HG03457 (cell line): ENCODE measurements around the gene CLEC19A.

Source experiments
- ATAC-seq: cut with Tn5 transposase; IDR thresholded peaks from one replicate; pipeline ENCODE4 v1.9.1; 2021; ENCODE audit warnings: moderate number of reproducible peaks; ENCODE audit not compliant: unreplicated experiment

CLEC19A gene

GRCh38 chr16:19284207-19284606, 1.3 kb upstream of the CLEC19A start:
- ATAC-seq, result no peak

- ATAC-seq, result no peak
Measured at GRCh38 chr16:19286827-19287226, 1.3 kb downstream of the CLEC19A start.

- no peak for ATAC-seq
Measured at GRCh38 chr16:19287241-19287640, 1.7 kb downstream of the CLEC19A start.

- no peak for ATAC-seq
Measured at GRCh38 chr16:19288872-19289799, 3.6 kb downstream of the CLEC19A start.

- no peak for ATAC-seq
Measured at GRCh38 chr16:19289811-19290485, 4.4 kb downstream of the CLEC19A start.

- ATAC-seq, result no peak
Measured at GRCh38 chr16:19290860-19291259, 5.3 kb downstream of the CLEC19A start.

- ATAC-seq, result no peak
Measured at GRCh38 chr16:19291475-19291874, 5.9 kb downstream of the CLEC19A start.

- ATAC-seq, result no peak
Measured at GRCh38 chr16:19292186-19292585, 6.7 kb downstream of the CLEC19A start.

- ATAC-seq, result peak; percentile 69
Measured at GRCh38 chr16:19294156-19294649, 8.7 kb downstream of the CLEC19A start.

- no peak for ATAC-seq
Measured at GRCh38 chr16:19295393-19295792, 9.9 kb downstream of the CLEC19A start.

- no peak for ATAC-seq
Measured at GRCh38 chr16:19297454-19297853, 11.9 kb downstream of the CLEC19A start.

- no peak for ATAC-seq
Measured at GRCh38 chr16:19299565-19299964, 14.0 kb downstream of the CLEC19A start.

- no peak for ATAC-seq
Measured at GRCh38 chr16:19301931-19302330, 16.4 kb downstream of the CLEC19A start.

- ATAC-seq, result no peak
Measured at GRCh38 chr16:19304750-19305149, 19.2 kb downstream of the CLEC19A start.

GRCh38 chr16:19305443-19305842, 19.9 kb downstream of the CLEC19A start:
- ATAC-seq, result no peak

- ATAC-seq, result no peak
Measured at GRCh38 chr16:19307587-19308241, 22.2 kb downstream of the CLEC19A start.

- no peak for ATAC-seq
Measured at GRCh38 chr16:19308392-19308791, 22.9 kb downstream of the CLEC19A start.

- no peak for ATAC-seq
Measured at GRCh38 chr16:19309178-19309577, 23.6 kb downstream of the CLEC19A start.

- no peak for ATAC-seq
Measured at GRCh38 chr16:19314718-19315425, 29.3 kb downstream of the CLEC19A start.

GRCh38 chr16:19315889-19316433, 30.4 kb downstream of the CLEC19A start:
- ATAC-seq, result no peak
